Measurements from ENCODE around the gene CELSR1.

The CELSR1 gene

GRCh38 chr22:46349238-46349637, 188.2 kb downstream of the CELSR1 start:
- DNase-seq (ENCODE audit: low read depth): no peak

GRCh38 chr22:46348099-46348695, 189.2 kb downstream of the CELSR1 start:
- no peak for DNase-seq (ENCODE audit: low read depth)

- no peak for DNase-seq (ENCODE audit: low read depth)
Observed at GRCh38 chr22:46347646-46348045, 189.8 kb downstream of the CELSR1 start.

- no peak for DNase-seq (ENCODE audit: low read depth)
Observed at GRCh38 chr22:46346680-46347405, 190.6 kb downstream of the CELSR1 start.

- no peak for DNase-seq (ENCODE audit: low read depth)
Observed at GRCh38 chr22:46340676-46341075, 196.7 kb downstream of the CELSR1 start.

- DNase-seq (ENCODE audit: low read depth): no peak
Observed at GRCh38 chr22:46339956-46340355, 197.5 kb downstream of the CELSR1 start.

GRCh38 chr22:46338636-46339035, 198.8 kb downstream of the CELSR1 start:
- DNase-seq (ENCODE audit: low read depth): no peak

- DNase-seq (ENCODE audit: low read depth): no peak
Observed at GRCh38 chr22:46337870-46338269, 199.6 kb downstream of the CELSR1 start.

- DNase-seq (ENCODE audit: low read depth): peak; percentile 37
Observed at GRCh38 chr22:46336119-46337078, 201.0 kb downstream of the CELSR1 start.

GRCh38 chr22:46335201-46336118, 202.0 kb downstream of the CELSR1 start, which contains the start of gene TRMU:
TSS of gene TRMU (plus strand) at chr22:46335714. CDS start at chr22:46335765, 51 bp downstream.
- peak; percentile 89 for DNase-seq (ENCODE audit: low read depth)

- DNase-seq (ENCODE audit: low read depth): no peak
Observed at GRCh38 chr22:46331496-46331895, 205.9 kb downstream of the CELSR1 start.

- DNase-seq (ENCODE audit: low read depth): no peak
Observed at GRCh38 chr22:46330426-46330825, 207.0 kb downstream of the CELSR1 start.

GRCh38 chr22:46329616-46330015, 207.8 kb downstream of the CELSR1 start:
- DNase-seq (ENCODE audit: low read depth): no peak

- no peak for DNase-seq (ENCODE audit: low read depth)
Observed at GRCh38 chr22:46328797-46329196, 208.6 kb downstream of the CELSR1 start.

- no peak for DNase-seq (ENCODE audit: low read depth)
Observed at GRCh38 chr22:46327691-46328465, 209.5 kb downstream of the CELSR1 start.

- no peak for DNase-seq (ENCODE audit: low read depth)
Observed at GRCh38 chr22:46326066-46326680, 211.2 kb downstream of the CELSR1 start.

GRCh38 chr22:46323162-46323561, 214.3 kb downstream of the CELSR1 start:
- no peak for DNase-seq (ENCODE audit: low read depth)

- DNase-seq (ENCODE audit: low read depth): no peak
Observed at GRCh38 chr22:46322711-46323110, 214.7 kb downstream of the CELSR1 start.

- no peak for DNase-seq (ENCODE audit: low read depth)
Observed at GRCh38 chr22:46320716-46321386, 216.6 kb downstream of the CELSR1 start.

All from EH (cell line).